Tibial artery (tissue), 4 donors: ENCODE data around the gene SPRED1.

Source experiments
- DNase-seq, 2 donors: peaks; one replicate each; pipeline ENCODE4 v3.0.0-alpha.2; 2019
- H3K27ac ChIP-seq, 2 donors: fragments of 200-600 bp; sonication (generic) in 1 of 2; 1 replicate in 1 of 2; 2 replicates in 1 of 2; pipeline ENCODE4 v1.5.1; 2018 to 2019; ENCODE audit warnings: mild to moderate bottlenecking in 1 of 2
- H3K27me3 ChIP-seq, 2 donors: fragments of 200-600 bp; sonication (generic) in 1 of 2; one replicate each; pipeline versions ENCODE4 v1.5.1 to v1.6.0; 2016 to 2019
- H3K36me3 ChIP-seq, 3 donors: fragments of 200-600 bp; sonication (generic) in 2 of 3; one replicate each; pipeline ENCODE4 v1.5.1; 2016 to 2019; ENCODE audit warnings: mild to moderate bottlenecking in 2 of 3
- H3K4me1 ChIP-seq, 4 donors: fragments of 200-600 bp; sonication (generic) in 2 of 4; 1 replicate in 3 of 4; 2 replicates in 1 of 4; pipeline ENCODE4 v1.5.1; 2016 to 2019
- H3K4me3 ChIP-seq, 2 donors: fragments of 200-600 bp; sonication (generic) in 1 of 2; 1 replicate in 1 of 2; 2 replicates in 1 of 2; pipeline ENCODE4 v1.5.1; 2018 to 2019; ENCODE audit warnings: mild to moderate bottlenecking in 2 of 2
- H3K9me3 ChIP-seq, 3 donors: fragments of 200-600 bp; sonication (generic) in 1 of 3; one replicate each; pipeline ENCODE4 v1.5.1; 2016 to 2019
- intact Hi-C: fragments of 100-400 bp; cut with DNase I; formaldehyde crosslinking; loops from one replicate; pipeline ENCODE4 v1.15.0; 2023; ENCODE audit warnings: low total_unique reads
- TF ChIP-seq, protein P1 (sequence below), 2 experiments: fragments of 200-600 bp in 1 of 2; fragments of 450-650 bp in 1 of 2; IDR thresholded peaks; one replicate each; pipeline ENCODE4 v1.5.1; 2017 to 2019; ENCODE audit warnings: antibody characterized with exemption in 2 of 2, mild to moderate bottlenecking in 1 of 2, moderate library complexity in 1 of 2

The SPRED1 gene

DNA sequence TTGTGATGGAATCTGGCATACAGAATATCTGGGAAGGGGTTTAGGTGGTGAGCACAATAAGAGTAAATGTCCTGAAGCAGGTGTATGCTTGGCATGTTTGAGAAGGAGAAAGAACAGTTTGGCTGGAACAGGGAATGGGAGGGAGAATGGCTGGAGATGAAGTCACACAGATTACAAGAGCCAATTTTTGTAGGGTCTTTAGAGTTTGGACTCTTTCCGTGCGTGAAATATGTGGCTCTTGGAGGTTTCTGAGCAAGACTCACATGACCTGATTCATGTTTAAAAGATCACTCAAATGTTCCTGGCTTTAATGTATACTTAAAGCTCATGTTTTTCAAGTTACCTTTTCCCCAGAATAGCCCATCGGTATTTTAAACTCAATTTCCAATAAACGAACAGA lies 32.8 kb downstream of the SPRED1 start:
- intact Hi-C loops, result no loop called here
- peaks cover 0 to 27% (median 5%) of the 10 kb centered on the region in 4 donors for H3K4me1 ChIP-seq
- H3K27me3 ChIP-seq, result no peaks in the 10 kb centered on the region
- no peak for DNase-seq
- no peak overlapping the region for H3K4me3 ChIP-seq
- TF ChIP-seq, protein P1, sequence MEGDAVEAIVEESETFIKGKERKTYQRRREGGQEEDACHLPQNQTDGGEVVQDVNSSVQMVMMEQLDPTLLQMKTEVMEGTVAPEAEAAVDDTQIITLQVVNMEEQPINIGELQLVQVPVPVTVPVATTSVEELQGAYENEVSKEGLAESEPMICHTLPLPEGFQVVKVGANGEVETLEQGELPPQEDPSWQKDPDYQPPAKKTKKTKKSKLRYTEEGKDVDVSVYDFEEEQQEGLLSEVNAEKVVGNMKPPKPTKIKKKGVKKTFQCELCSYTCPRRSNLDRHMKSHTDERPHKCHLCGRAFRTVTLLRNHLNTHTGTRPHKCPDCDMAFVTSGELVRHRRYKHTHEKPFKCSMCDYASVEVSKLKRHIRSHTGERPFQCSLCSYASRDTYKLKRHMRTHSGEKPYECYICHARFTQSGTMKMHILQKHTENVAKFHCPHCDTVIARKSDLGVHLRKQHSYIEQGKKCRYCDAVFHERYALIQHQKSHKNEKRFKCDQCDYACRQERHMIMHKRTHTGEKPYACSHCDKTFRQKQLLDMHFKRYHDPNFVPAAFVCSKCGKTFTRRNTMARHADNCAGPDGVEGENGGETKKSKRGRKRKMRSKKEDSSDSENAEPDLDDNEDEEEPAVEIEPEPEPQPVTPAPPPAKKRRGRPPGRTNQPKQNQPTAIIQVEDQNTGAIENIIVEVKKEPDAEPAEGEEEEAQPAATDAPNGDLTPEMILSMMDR (IDR thresholded peaks at IDR 0.05), result no peak
- no peaks in the 10 kb centered on the region for H3K9me3 ChIP-seq
- no peaks in the 10 kb centered on the region for H3K36me3 ChIP-seq
- no peak overlapping the region for H3K27ac ChIP-seq

DNA sequence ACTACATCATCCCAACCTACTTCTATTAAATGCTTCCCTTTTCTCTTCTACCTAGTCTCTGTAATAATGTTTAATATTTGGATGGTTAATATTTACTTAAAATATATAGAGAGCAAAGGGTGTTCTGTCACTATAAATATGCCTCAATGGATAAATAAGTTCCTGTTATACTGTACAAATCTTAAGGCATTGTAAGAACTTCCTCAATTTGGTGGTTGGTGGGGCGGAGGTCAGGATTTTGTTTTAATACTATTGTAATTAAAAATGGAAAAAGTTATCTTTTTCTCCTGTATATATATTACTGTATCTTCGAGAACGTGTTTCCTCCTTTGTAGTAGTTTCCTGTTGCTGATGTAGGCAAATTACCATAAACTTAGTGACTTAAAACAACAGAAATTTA lies 41.5 kb downstream of the SPRED1 start:
- no peak for DNase-seq
- Histone ChIP-seq H3K36me3 (no peaks in the 10 kb centered on the region), H3K27me3 (no peaks in the 10 kb centered on the region), H3K9me3 (no peaks in the 10 kb centered on the region), H3K4me1 (peaks cover 0 to 13% (median 3%) of the 10 kb centered on the region in 4 donors), H3K27ac (no peak overlapping the region), H3K4me3 (no peak overlapping the region)
- intact Hi-C loops, result no loop called here
- TF ChIP-seq, protein P1 (IDR thresholded peaks at IDR 0.05), result no peak

DNA sequence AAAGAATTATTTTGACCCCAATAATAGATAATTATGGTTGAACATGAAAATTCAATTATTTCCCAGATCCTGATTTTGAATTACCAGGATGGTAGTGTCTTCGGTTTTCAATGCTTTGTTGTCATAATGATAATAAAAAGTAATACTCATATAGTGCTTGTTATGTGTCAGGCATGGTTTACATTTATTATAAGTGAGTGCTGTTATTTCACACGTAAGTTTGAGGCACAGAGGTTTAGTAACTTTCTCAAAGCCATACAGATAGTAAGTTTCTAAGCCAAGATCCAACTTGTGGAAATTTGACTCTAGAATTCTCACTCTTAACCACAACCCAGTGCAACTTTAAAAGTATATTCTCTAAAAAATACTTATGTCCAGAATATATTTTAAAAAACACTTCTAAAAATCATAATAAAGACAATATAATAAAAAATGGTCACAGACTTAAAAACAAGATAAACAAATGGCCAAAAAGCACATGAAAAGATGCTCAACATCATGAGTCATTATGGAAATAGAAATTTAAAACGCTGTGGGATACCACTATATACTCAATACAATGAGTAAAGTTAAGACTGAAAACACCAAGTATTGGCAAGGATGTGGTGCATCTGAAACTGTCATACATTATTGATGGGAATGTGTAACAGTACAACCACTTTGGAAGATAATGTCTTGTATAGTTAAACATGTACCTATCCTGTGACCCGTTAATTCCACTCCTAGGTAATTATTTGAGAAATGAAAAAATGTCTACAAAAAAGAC lies 45.2 kb downstream of the SPRED1 start:
- no peak for DNase-seq
- no peak overlapping the region for H3K27ac ChIP-seq
- H3K36me3 ChIP-seq, result no peaks in the 10 kb centered on the region
- TF ChIP-seq, protein P1 (IDR thresholded peaks at IDR 0.05), result no peak
- H3K4me1 ChIP-seq, result peaks cover 0 to 19% (median 1%) of the 10 kb centered on the region in 4 donors
- H3K4me3 ChIP-seq, result no peak overlapping the region
- H3K27me3 ChIP-seq, result no peaks in the 10 kb centered on the region
- H3K9me3 ChIP-seq, result no peaks in the 10 kb centered on the region
- intact Hi-C loops, result no loop called here

DNA sequence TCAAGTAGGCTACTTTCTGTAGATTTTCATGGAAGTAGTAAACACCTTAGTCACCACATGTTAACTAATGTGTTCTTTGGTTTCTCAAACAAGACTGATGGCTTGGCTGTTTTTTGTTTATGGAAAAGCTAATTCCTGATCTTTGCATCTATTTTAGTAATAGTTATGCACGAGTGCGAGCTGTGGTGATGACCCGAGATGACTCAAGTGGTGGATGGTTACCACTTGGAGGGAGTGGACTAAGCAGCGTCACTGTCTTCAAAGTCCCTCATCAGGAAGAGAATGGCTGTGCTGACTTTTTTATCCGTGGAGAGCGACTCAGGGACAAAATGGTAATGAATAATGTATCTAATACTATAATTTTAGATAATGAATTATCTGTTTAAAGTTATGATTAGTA lies 46.6 kb downstream of the SPRED1 start:
- Histone ChIP-seq H3K4me1 (peaks cover 0 to 16% (median 1%) of the 10 kb centered on the region in 4 donors), H3K27ac (no peak overlapping the region), H3K36me3 (no peaks in the 10 kb centered on the region), H3K4me3 (no peak overlapping the region), H3K27me3 (no peaks in the 10 kb centered on the region), H3K9me3 (no peaks in the 10 kb centered on the region)
- DNase-seq, result no peak
- intact Hi-C loops, result no loop called here
- TF ChIP-seq, protein P1 (IDR thresholded peaks at IDR 0.05), result no peak

DNA sequence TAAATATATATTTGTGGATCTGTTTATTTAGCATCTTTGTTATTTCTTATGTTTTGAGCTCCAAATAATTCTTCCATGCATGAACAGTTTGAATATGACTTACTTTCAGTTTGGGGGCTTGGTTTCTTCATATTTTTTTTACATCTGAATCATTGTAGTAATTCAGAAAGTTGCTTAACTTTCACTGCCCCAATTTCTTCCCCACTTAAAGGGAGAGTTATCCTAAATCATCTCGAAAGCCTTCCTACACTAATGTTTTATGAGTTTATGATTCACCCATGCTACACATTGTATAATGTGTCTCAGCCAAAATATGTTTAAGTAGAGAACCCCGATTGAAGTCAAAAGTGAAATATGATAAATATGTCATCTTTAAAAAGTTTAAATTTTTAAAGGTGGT lies 47.8 kb downstream of the SPRED1 start:
- intact Hi-C loops, result no loop called here

More for the DNA sequence above, 47.8 kb downstream of the SPRED1 start:
- DNase-seq, result no peak
- Histone ChIP-seq H3K9me3 (no peaks in the 10 kb centered on the region), H3K27ac (no peak overlapping the region), H3K4me1 (peaks cover 0 to 14% (median 1%) of the 10 kb centered on the region in 4 donors), H3K36me3 (no peaks in the 10 kb centered on the region), H3K27me3 (no peaks in the 10 kb centered on the region), H3K4me3 (no peak overlapping the region)
- TF ChIP-seq, protein P1 (IDR thresholded peaks at IDR 0.05), result no peak
